Fibroblast of upper back skin (primary cell): Measurements from ENCODE around the gene CASQ2.
"Not testable (repeated sequence)": the region's sequence is repeated elsewhere in the genome, so short reads cannot be mapped to it uniquely, and the experiment has no call there.

Source experiments
- DNase-seq: peaks from one replicate; pipeline ENCODE4 v3.0.0-alpha.2; 2013

Gene CASQ2

GRCh38 chr1:115779075-115779474 is 10.6 kb upstream of the CASQ2 start:
- DNase-seq: not testable (repeated sequence)

GRCh38 chr1:115771847-115772457 is 3.4 kb upstream of the CASQ2 start:
- peak; percentile 84 for DNase-seq

GRCh38 chr1:115771094-115771846 is 2.8 kb upstream of the CASQ2 start:
- no peak for DNase-seq

GRCh38 chr1:115767403-115767802 is 1.1 kb downstream of the CASQ2 start:
- no peak for DNase-seq

GRCh38 chr1:115765091-115765490 is 3.4 kb downstream of the CASQ2 start:
- no peak for DNase-seq

GRCh38 chr1:115764541-115764940 is 4.0 kb downstream of the CASQ2 start:
- DNase-seq: peak; percentile 40

- no peak for DNase-seq
Observed at GRCh38 chr1:115762779-115763178, 5.7 kb downstream of the CASQ2 start.

- DNase-seq: peak; percentile 26
Observed at GRCh38 chr1:115761601-115762302, 6.8 kb downstream of the CASQ2 start.

- DNase-seq: no peak
Observed at GRCh38 chr1:115757856-115758255, 10.7 kb downstream of the CASQ2 start.

GRCh38 chr1:115757326-115757725 is 11.2 kb downstream of the CASQ2 start:
- peak; percentile 35 for DNase-seq

- no peak for DNase-seq
Observed at GRCh38 chr1:115755456-115756370, 12.8 kb downstream of the CASQ2 start.

- no peak for DNase-seq
Observed at GRCh38 chr1:115753830-115754229, 14.7 kb downstream of the CASQ2 start.

GRCh38 chr1:115753361-115753760 is 15.2 kb downstream of the CASQ2 start:
- DNase-seq: no peak

GRCh38 chr1:115748401-115749150 is 19.9 kb downstream of the CASQ2 start:
- DNase-seq: peak; percentile 34

GRCh38 chr1:115746021-115746690 is 22.4 kb downstream of the CASQ2 start:
- peak; percentile 23 for DNase-seq

GRCh38 chr1:115744646-115745275 is 23.8 kb downstream of the CASQ2 start:
- no peak for DNase-seq

GRCh38 chr1:115740811-115741210 is 27.7 kb downstream of the CASQ2 start:
- DNase-seq: no peak

- no peak for DNase-seq
Observed at GRCh38 chr1:115732316-115732715, 36.2 kb downstream of the CASQ2 start.

- no peak for DNase-seq
Observed at GRCh38 chr1:115729756-115730155, 38.8 kb downstream of the CASQ2 start.

GRCh38 chr1:115728341-115728740 is 40.2 kb downstream of the CASQ2 start:
- no peak for DNase-seq

- DNase-seq: peak; percentile 92
Observed at GRCh38 chr1:115727706-115728249, 40.7 kb downstream of the CASQ2 start.
